H7 (cell line): ENCODE results near the gene GALNTL6. TPM values are rescaled to one million over a fixed set of nuclear protein-coding genes. Genes with fewer than 3 reads are reported as not detected.

Experiments
- DNase-seq: peaks from one replicate; pipeline ENCODE4 v3.0.0; 2012
- H3K27me3 ChIP-seq: 2 replicates; pipeline ENCODE4 v1.6.0; 2011; ENCODE audit warnings: mild to moderate bottlenecking, low read length; ENCODE audit not compliant: control insufficient read depth, insufficient read depth
- H3K36me3 ChIP-seq: replicated peaks from 2 replicates; pipeline ENCODE4 v1.5.1; 2011; ENCODE audit warnings: low read length; ENCODE audit not compliant: control insufficient read depth, insufficient read depth
- H3K4me3 ChIP-seq: 2 replicates; pipeline ENCODE4 v1.5.1; 2011; ENCODE audit warnings: low read depth, mild to moderate bottlenecking, control low read depth, low read length, moderate library complexity; ENCODE audit not compliant: insufficient read depth
- total RNA-seq: library from RNA; depleted of rRNA; stranded (reverse); fragments of >200 nt; shearing (Covaris generic); gene quantifications from 2 replicates; pipeline ENCODE4 v1.2.3, GENCODE V29; 2014

Gene GALNTL6
- total RNA-seq, 1 experiment from 2014 or later, result 0.24 TPM

- Histone ChIP-seq H3K27me3 (no peaks in the 10 kb centered on the region), H3K36me3 (no peaks in the 10 kb centered on the region), H3K4me3 (no peak overlapping the region)
- no peak for DNase-seq
Observed at GRCh38 chr4:171846893-171847292, 33.7 kb downstream of the GALNTL6 start.

- no peaks in the 10 kb centered on the region for H3K27me3 ChIP-seq
- H3K36me3 ChIP-seq, result no peaks in the 10 kb centered on the region
- no peak for DNase-seq
- H3K4me3 ChIP-seq, result no peak overlapping the region
Observed at GRCh38 chr4:171847751-171848150, 34.5 kb downstream of the GALNTL6 start.

GRCh38 chr4:171849686-171850222 is 36.5 kb downstream of the GALNTL6 start:
- no peak for DNase-seq
- no peaks in the 10 kb centered on the region for H3K27me3 ChIP-seq
- no peaks in the 10 kb centered on the region for H3K36me3 ChIP-seq
- H3K4me3 ChIP-seq, result no peak overlapping the region

GRCh38 chr4:171851295-171851694 is 38.1 kb downstream of the GALNTL6 start:
- no peak for DNase-seq
- Histone ChIP-seq H3K27me3 (no peaks in the 10 kb centered on the region), H3K4me3 (no peak overlapping the region), H3K36me3 (no peaks in the 10 kb centered on the region)

- Histone ChIP-seq H3K36me3 (no peaks in the 10 kb centered on the region), H3K4me3 (no peak overlapping the region), H3K27me3 (no peaks in the 10 kb centered on the region)
- no peak for DNase-seq
Observed at GRCh38 chr4:171857302-171858012, 44.3 kb downstream of the GALNTL6 start.

GRCh38 chr4:171875291-171875690 is 62.1 kb downstream of the GALNTL6 start:
- no peaks in the 10 kb centered on the region for H3K36me3 ChIP-seq
- no peak overlapping the region for H3K4me3 ChIP-seq
- DNase-seq, result peak; percentile 2
- no peaks in the 10 kb centered on the region for H3K27me3 ChIP-seq

GRCh38 chr4:171876636-171877035 is 63.4 kb downstream of the GALNTL6 start:
- Histone ChIP-seq H3K4me3 (no peak overlapping the region), H3K36me3 (no peaks in the 10 kb centered on the region), H3K27me3 (no peaks in the 10 kb centered on the region)
- DNase-seq, result no peak

- Histone ChIP-seq H3K4me3 (no peak overlapping the region), H3K36me3 (no peaks in the 10 kb centered on the region), H3K27me3 (no peaks in the 10 kb centered on the region)
- DNase-seq, result no peak
Observed at GRCh38 chr4:171880136-171880535, 66.9 kb downstream of the GALNTL6 start.

GRCh38 chr4:171889681-171890080 is 76.5 kb downstream of the GALNTL6 start:
- DNase-seq, result no peak
- H3K4me3 ChIP-seq, result no peak overlapping the region
- H3K36me3 ChIP-seq, result no peaks in the 10 kb centered on the region

GRCh38 chr4:171891038-171891437 is 77.8 kb downstream of the GALNTL6 start:
- H3K27me3 ChIP-seq, result no peaks in the 10 kb centered on the region
- no peak overlapping the region for H3K4me3 ChIP-seq
- peak; percentile 2 for DNase-seq
- no peaks in the 10 kb centered on the region for H3K36me3 ChIP-seq

More at GRCh38 chr4:171889681-171890080, 76.5 kb downstream of the GALNTL6 start:
- H3K27me3 ChIP-seq, result no peaks in the 10 kb centered on the region

GRCh38 chr4:171896426-171896825 is 83.2 kb downstream of the GALNTL6 start:
- H3K36me3 ChIP-seq, result no peaks in the 10 kb centered on the region
- no peaks in the 10 kb centered on the region for H3K27me3 ChIP-seq
- DNase-seq, result no peak
- no peak overlapping the region for H3K4me3 ChIP-seq

GRCh38 chr4:171919314-171919713 is 106.1 kb downstream of the GALNTL6 start:
- Histone ChIP-seq H3K4me3 (no peak overlapping the region), H3K36me3 (no peaks in the 10 kb centered on the region), H3K27me3 (no peaks in the 10 kb centered on the region)
- no peak for DNase-seq

- DNase-seq, result no peak
- Histone ChIP-seq H3K36me3 (no peaks in the 10 kb centered on the region), H3K27me3 (no peaks in the 10 kb centered on the region), H3K4me3 (no peak overlapping the region)
Observed at GRCh38 chr4:171920901-171921300, 107.7 kb downstream of the GALNTL6 start.

- H3K4me3 ChIP-seq, result no peak overlapping the region
- no peak for DNase-seq
- H3K27me3 ChIP-seq, result no peaks in the 10 kb centered on the region
- no peaks in the 10 kb centered on the region for H3K36me3 ChIP-seq
Observed at GRCh38 chr4:171924746-171925376, 111.7 kb downstream of the GALNTL6 start.

GRCh38 chr4:171928336-171928735 is 115.1 kb downstream of the GALNTL6 start:
- Histone ChIP-seq H3K36me3 (no peaks in the 10 kb centered on the region), H3K4me3 (no peak overlapping the region), H3K27me3 (no peaks in the 10 kb centered on the region)
- no peak for DNase-seq
